ENCODE measurements around the gene RESP18.
"Not testable (repeated sequence)": the region's sequence is repeated elsewhere in the genome, so short reads cannot be mapped to it uniquely, and the experiment has no call there.

The RESP18 gene

DNA sequence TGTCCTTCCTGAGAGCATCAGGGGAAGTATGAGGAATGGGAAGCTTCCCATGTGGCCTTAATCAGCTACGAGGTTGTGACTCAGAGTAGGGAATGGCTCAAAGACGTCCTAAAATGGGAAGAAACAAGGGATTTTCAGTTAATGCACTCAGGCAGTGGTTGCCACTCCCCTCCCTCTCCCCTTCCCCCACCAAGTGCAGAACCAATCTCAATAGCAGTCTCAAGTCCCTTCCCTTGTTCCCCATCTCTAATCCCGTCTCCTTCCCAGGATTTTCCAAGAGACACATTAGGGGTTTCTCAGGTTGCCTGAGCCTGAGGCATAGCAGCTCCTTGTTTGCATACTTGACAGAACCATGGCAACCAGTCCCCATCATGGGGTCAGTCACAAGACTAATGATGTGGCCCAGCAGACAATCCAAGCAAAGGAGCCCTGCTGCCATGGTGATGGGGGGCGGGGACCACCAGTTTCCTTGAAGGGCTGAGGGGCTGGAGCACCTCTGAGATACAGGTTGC, 18.2 kb upstream of the RESP18 start:
- H3K9me3 Mint-ChIP-seq = no peaks in the 10 kb centered on the region
- no peaks in the 10 kb centered on the region for H3K36me3 Mint-ChIP-seq (ENCODE audit: insufficient read depth)
- no peak for DNase-seq
- H3K27me3 Mint-ChIP-seq = peaks cover 59 to 84% of the 10 kb centered on the region in 2 donors
- no peak overlapping the region for H3K4me3 Mint-ChIP-seq
- H3K27ac Mint-ChIP-seq = no peak overlapping the region
- no peaks in the 10 kb centered on the region for H3K4me1 Mint-ChIP-seq (ENCODE audit: low read depth in 2 of 2)
- no peak for ATAC-seq (replicated peaks)

- no peak overlapping the region for H3K4me3 Mint-ChIP-seq
- no peaks in the 10 kb centered on the region for H3K36me3 Mint-ChIP-seq (ENCODE audit: insufficient read depth)
- no peaks in the 10 kb centered on the region for H3K4me1 Mint-ChIP-seq (ENCODE audit: low read depth in 2 of 2)
- H3K27me3 Mint-ChIP-seq = peaks cover 58 to 81% of the 10 kb centered on the region in 2 donors
- ATAC-seq (replicated peaks) (no peak), DNase-seq (no peak)
- H3K27ac Mint-ChIP-seq = no peak overlapping the region
- H3K9me3 Mint-ChIP-seq = no peaks in the 10 kb centered on the region
Measured at GRCh38 chr2:219350215-219350614, 17.7 kb upstream of the RESP18 start.

GRCh38 chr2:219344751-219345430, 12.3 kb upstream of the RESP18 start:
- Mint-ChIP-seq H3K4me1 (ENCODE audit: low read depth in 2 of 2) (peaks cover 0 to 3% of the 10 kb centered on the region in 2 donors), H3K4me3 (no peak overlapping the region), H3K27me3 (peaks cover 39 to 56% of the 10 kb centered on the region in 2 donors), H3K27ac (peak overlapping the region in 1 of 2 donors; percentile 51), H3K36me3 (ENCODE audit: insufficient read depth) (no peaks in the 10 kb centered on the region), H3K9me3 (no peaks in the 10 kb centered on the region)
- no peak for DNase-seq
- ATAC-seq (replicated peaks) = no peak

DNA sequence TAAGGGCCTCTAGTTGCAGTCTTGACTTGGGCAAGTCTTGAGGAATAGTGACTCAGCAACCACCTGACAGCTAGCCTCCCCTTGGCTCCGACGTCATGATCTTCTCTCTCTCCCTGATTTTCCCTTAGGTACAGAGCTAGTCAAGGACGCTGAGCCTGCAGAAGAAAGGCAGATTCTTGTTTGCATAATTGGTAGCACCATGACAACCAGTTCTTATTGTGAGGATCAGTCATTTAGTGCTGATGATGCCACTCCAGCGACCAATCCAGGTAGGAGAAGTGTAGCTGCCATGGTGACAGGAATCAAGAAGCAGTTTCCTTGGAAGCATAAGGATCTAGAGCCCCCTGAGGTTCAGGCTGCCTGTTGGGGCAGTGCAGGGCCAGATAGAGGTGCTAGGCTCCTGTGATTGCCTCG, 2.8 kb upstream of the RESP18 start:
- ATAC-seq (replicated peaks) = no peak

DNA sequence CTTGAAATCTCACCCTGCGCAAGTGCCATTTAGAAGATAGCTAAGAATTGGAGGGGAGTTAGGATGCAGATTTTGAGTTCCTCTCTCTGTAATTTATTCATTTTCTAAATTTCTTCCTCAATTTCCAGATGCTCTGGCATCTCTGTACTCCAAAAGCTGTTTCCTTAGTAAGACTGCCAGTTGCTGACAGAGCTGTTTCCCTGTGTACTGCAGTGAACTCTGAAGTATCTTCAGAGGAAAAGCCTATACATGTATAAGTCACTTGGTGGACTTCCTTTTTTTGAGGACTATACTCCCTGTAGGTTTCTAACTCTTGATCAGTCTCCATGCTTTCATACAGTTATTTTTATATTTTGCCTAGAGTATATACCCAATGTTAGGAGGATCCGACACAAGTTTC, 1.5 kb upstream of the RESP18 start:
- H3K36me3 Mint-ChIP-seq (ENCODE audit: insufficient read depth) = peaks cover 3% of the 10 kb centered on the region
- peaks cover 0 to 2% of the 10 kb centered on the region in 2 donors for H3K4me1 Mint-ChIP-seq (ENCODE audit: low read depth in 2 of 2)
- peaks cover 74 to 94% of the 10 kb centered on the region in 2 donors for H3K27me3 Mint-ChIP-seq

More for the DNA sequence above, 2.8 kb upstream of the RESP18 start:
- Mint-ChIP-seq H3K36me3 (ENCODE audit: insufficient read depth) (peaks cover 3% of the 10 kb centered on the region), H3K27me3 (peaks cover 74 to 91% of the 10 kb centered on the region in 2 donors), H3K27ac (no peak overlapping the region), H3K4me3 (no peak overlapping the region), H3K9me3 (peaks cover 0 to 10% of the 10 kb centered on the region in 2 donors), H3K4me1 (ENCODE audit: low read depth in 2 of 2) (peaks cover 0 to 2% of the 10 kb centered on the region in 2 donors)
- DNase-seq = no peak

GRCh38 chr2:219331560-219332213, 857 bp downstream of the RESP18 start:
- Mint-ChIP-seq H3K27me3 (peaks cover 62 to 100% of the 10 kb centered on the region in 2 donors), H3K9me3 (peaks cover 0 to 8% of the 10 kb centered on the region in 2 donors), H3K4me3 (no peak overlapping the region), H3K27ac (no peak overlapping the region), H3K4me1 (ENCODE audit: low read depth in 2 of 2) (peaks cover 0 to 2% of the 10 kb centered on the region in 2 donors), H3K36me3 (ENCODE audit: insufficient read depth) (peaks cover 3% of the 10 kb centered on the region)
- ATAC-seq (replicated peaks) (no peak), DNase-seq (no peak)

More for the DNA sequence above, 1.5 kb upstream of the RESP18 start:
- no peak for ATAC-seq (replicated peaks)
- Mint-ChIP-seq H3K4me3 (no peak overlapping the region), H3K9me3 (peaks cover 0 to 8% of the 10 kb centered on the region in 2 donors), H3K27ac (no peak overlapping the region)
- no peak for DNase-seq

DNA sequence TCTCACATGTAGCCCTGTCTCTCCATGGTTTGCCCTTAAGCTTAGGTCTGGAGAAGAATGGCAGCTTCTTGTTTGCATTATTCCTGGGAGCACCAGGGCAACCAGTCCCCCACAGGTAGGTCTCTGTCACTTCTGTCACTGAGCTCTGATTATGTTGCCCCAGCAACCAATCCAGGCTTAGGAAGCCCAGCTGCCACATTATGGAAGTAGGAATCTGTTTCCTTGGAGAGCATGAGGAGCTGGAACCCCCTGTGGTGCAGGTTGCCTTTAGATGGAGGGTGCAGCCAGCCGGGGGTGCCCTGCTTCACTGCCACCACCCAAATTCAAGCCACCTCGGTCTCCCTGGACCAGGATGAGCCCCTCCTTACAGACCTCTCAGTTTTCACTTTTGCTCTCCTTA, 4.8 kb downstream of the RESP18 start:
- Mint-ChIP-seq H3K4me1 (ENCODE audit: low read depth in 2 of 2) (peaks cover 0 to 2% of the 10 kb centered on the region in 2 donors), H3K4me3 (no peak overlapping the region), H3K36me3 (ENCODE audit: insufficient read depth) (peaks cover 3% of the 10 kb centered on the region), H3K27me3 (peaks cover 57 to 88% of the 10 kb centered on the region in 2 donors), H3K27ac (no peak overlapping the region), H3K9me3 (peaks cover 0 to 3% of the 10 kb centered on the region in 2 donors)
- ATAC-seq (replicated peaks) (no peak), DNase-seq (no peak)

- DNase-seq (no peak), ATAC-seq (replicated peaks) (no peak)
- Mint-ChIP-seq H3K9me3 (no peaks in the 10 kb centered on the region), H3K27me3 (peaks cover 47 to 78% of the 10 kb centered on the region in 2 donors), H3K27ac (no peak overlapping the region), H3K4me3 (no peak overlapping the region), H3K4me1 (ENCODE audit: low read depth in 2 of 2) (peaks cover 0 to 5% of the 10 kb centered on the region in 2 donors), H3K36me3 (ENCODE audit: insufficient read depth) (peaks cover 2% of the 10 kb centered on the region)
Measured at GRCh38 chr2:219325657-219326315, 6.8 kb downstream of the RESP18 start.

GRCh38 chr2:219325136-219325535, 7.4 kb downstream of the RESP18 start:
- Mint-ChIP-seq H3K36me3 (ENCODE audit: insufficient read depth) (peaks cover 2% of the 10 kb centered on the region), H3K4me3 (no peak overlapping the region), H3K27ac (no peak overlapping the region), H3K27me3 (peaks cover 45 to 72% of the 10 kb centered on the region in 2 donors), H3K4me1 (ENCODE audit: low read depth in 2 of 2) (peaks cover 0 to 5% of the 10 kb centered on the region in 2 donors), H3K9me3 (no peaks in the 10 kb centered on the region)
- DNase-seq (no peak), ATAC-seq (replicated peaks) (no peak)

DNA sequence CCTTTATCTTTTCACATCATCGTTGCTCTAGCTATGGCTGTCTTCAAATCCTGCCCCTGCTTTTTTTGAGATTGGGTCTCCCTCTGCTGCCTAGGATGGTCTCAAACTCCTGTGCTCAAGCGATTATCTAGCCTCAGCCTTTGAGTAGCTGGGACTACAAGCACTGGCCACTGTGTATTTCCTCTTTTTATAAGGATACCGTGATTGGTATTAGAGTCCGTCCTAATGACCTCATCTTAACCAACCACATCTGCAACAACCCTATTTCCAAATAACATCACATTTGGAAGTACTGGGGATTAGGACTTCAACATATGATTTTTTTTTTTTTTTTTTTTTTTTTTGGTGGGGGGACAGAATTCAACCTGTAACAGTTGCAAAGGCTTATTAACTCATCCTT, 9.1 kb downstream of the RESP18 start:
- no peak overlapping the region for H3K4me3 Mint-ChIP-seq
- DNase-seq (no peak), ATAC-seq (replicated peaks) (no peak)
- H3K27ac Mint-ChIP-seq = no peak overlapping the region
- peaks cover 45 to 55% of the 10 kb centered on the region in 2 donors for H3K27me3 Mint-ChIP-seq
- peaks cover 0 to 5% of the 10 kb centered on the region in 2 donors for H3K4me1 Mint-ChIP-seq (ENCODE audit: low read depth in 2 of 2)
- peaks cover 2% of the 10 kb centered on the region for H3K36me3 Mint-ChIP-seq (ENCODE audit: insufficient read depth)
- no peaks in the 10 kb centered on the region for H3K9me3 Mint-ChIP-seq

GRCh38 chr2:219314804-219315468, 17.6 kb downstream of the RESP18 start:
- Mint-ChIP-seq H3K36me3 (ENCODE audit: insufficient read depth) (peaks cover 3% of the 10 kb centered on the region), H3K4me3 (no peak overlapping the region), H3K27me3 (peaks cover 25 to 37% of the 10 kb centered on the region in 2 donors), H3K4me1 (ENCODE audit: low read depth in 2 of 2) (peaks cover 0 to 2% of the 10 kb centered on the region in 2 donors), H3K27ac (no peak overlapping the region), H3K9me3 (no peaks in the 10 kb centered on the region)
- no peak for DNase-seq
- no peak for ATAC-seq (replicated peaks)

DNA sequence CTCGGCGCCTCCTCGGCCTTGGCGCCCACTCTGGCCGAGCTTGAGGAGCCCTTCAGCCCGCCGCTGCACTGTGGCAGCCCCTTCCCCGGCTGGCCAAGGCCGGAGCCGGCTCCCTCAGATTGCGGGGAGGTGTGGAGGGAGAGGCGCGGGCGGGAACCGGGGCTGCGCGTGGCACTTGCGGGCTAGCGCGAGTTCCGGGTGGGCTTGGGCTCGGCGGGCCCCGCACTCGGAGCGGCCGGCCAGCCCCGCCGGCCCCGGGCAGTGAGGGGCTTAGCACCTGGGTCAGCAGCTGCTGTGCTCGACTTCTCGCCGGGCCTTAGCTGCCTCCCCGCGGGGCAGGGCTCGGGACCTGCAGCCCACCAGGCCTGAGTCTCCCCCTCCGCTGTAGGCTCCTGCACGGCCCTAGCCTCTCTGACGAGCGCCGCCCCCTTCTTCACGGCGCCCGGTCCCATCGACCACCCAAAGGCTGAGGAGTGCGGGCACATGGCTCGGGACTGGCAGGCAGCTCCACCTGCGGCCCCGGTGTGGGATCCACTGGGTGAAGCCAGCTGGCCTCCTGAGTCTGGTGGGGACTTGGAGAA, 19.8 kb downstream of the RESP18 start:
- not testable (repeated sequence) for H3K4me3 Mint-ChIP-seq; H3K4me1 Mint-ChIP-seq (ENCODE audit: low read depth in 2 of 2); H3K9me3 Mint-ChIP-seq; ATAC-seq (replicated peaks); DNase-seq; H3K36me3 Mint-ChIP-seq (ENCODE audit: insufficient read depth); H3K27ac Mint-ChIP-seq
- peaks cover 36 to 57% of the 10 kb centered on the region in 2 donors for H3K27me3 Mint-ChIP-seq

- H3K27ac Mint-ChIP-seq = no peak within 1 kb of the TSS
- H3K4me1 Mint-ChIP-seq (ENCODE audit: low read depth in 2 of 2) = peaks cover 0 to 2% of the 10 kb centered on the region in 2 donors
- peaks cover 56 to 80% of the 10 kb centered on the region in 2 donors for H3K27me3 Mint-ChIP-seq
- H3K36me3 Mint-ChIP-seq (ENCODE audit: insufficient read depth) = peaks cover 3% of the 10 kb centered on the region
- no peak within 1 kb of the TSS for H3K4me3 Mint-ChIP-seq
- ATAC-seq (replicated peaks) (peak; percentile 19), DNase-seq (no peak)
- no peaks in the 10 kb centered on the region for H3K9me3 Mint-ChIP-seq
Measured at GRCh38 chr2:219309278-219309677, 23.3 kb downstream of the RESP18 start, which contains the start of gene PTPRN. PTPRN (minus strand) TSS chr2:219309401; CDS start chr2:219309332, 69 bp downstream.

All from effector memory CD8-positive, alpha-beta T cell (primary cell).